Sigmoid colon (tissue), 4 donors: Measurements from ENCODE around the gene SP110.

Experiments
- EP300 ChIP-seq, 4 donors: sonication (generic); formaldehyde crosslinking; IDR thresholded peaks; one replicate each; pipeline ENCODE4 v1.6.1; 2017; ENCODE audit warnings: antibody characterized with exemption in 4 of 4
- POLR2A ChIP-seq, 2 donors: fragments of 450-650 bp; IDR thresholded peaks; one replicate each; pipeline ENCODE4 v1.6.1; 2016; ENCODE audit warnings: antibody characterized with exemption in 2 of 2, mild to moderate bottlenecking in 2 of 2, moderate library complexity in 2 of 2
- POLR2AphosphoS5 ChIP-seq, 4 donors: sonication (generic); formaldehyde crosslinking; IDR thresholded peaks; one replicate each; pipeline ENCODE4 v1.6.1; 2017; ENCODE audit warnings: antibody characterized with exemption in 4 of 4
- TF ChIP-seq, protein P1 (sequence below), 4 experiments: fragments of 450-650 bp in 3 of 4; fragments of 200-600 bp in 1 of 4; IDR thresholded peaks; one replicate each; pipeline ENCODE4 v1.5.1; 2016 to 2019; ENCODE audit warnings: antibody characterized with exemption in 4 of 4, mild to moderate bottlenecking in 3 of 4, moderate library complexity in 2 of 4

GRCh38 chr2:230176996-230177395 lies 42.8 kb downstream of the SP110 start:
- TF ChIP-seq EP300 (IDR thresholded peaks at IDR 0.05): no peak
- TF ChIP-seq, protein P1, sequence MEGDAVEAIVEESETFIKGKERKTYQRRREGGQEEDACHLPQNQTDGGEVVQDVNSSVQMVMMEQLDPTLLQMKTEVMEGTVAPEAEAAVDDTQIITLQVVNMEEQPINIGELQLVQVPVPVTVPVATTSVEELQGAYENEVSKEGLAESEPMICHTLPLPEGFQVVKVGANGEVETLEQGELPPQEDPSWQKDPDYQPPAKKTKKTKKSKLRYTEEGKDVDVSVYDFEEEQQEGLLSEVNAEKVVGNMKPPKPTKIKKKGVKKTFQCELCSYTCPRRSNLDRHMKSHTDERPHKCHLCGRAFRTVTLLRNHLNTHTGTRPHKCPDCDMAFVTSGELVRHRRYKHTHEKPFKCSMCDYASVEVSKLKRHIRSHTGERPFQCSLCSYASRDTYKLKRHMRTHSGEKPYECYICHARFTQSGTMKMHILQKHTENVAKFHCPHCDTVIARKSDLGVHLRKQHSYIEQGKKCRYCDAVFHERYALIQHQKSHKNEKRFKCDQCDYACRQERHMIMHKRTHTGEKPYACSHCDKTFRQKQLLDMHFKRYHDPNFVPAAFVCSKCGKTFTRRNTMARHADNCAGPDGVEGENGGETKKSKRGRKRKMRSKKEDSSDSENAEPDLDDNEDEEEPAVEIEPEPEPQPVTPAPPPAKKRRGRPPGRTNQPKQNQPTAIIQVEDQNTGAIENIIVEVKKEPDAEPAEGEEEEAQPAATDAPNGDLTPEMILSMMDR (IDR thresholded peaks at IDR 0.05): no peak
- TF ChIP-seq POLR2AphosphoS5 (IDR thresholded peaks at IDR 0.05): no peak
- TF ChIP-seq POLR2A (IDR thresholded peaks at IDR 0.05): no peak
